Smooth muscle cell (in vitro differentiated cells): Measurements from ENCODE around the gene RFTN1. TPM values are rescaled to one million over a fixed set of nuclear protein-coding genes. Genes with fewer than 3 reads are reported as not detected.

Experiments
- DNase-seq: peaks from one replicate; lab custom pipeline; 2025; ENCODE audit not compliant: unreplicated experiment; lab: John Stamatoyannopoulos, UW
- H2AFZ ChIP-seq: fragments of 200-600 bp; sonication (generic); 2 replicates; pipeline ENCODE4 v1.6.0; 2016; ENCODE audit warnings: antibody characterized with exemption, low read depth, mild to moderate bottlenecking
- H3F3A ChIP-seq: fragments of 200-600 bp; sonication (generic); 2 replicates; pipeline ENCODE4 v1.6.0; 2017; ENCODE audit warnings: antibody characterized with exemption, low read depth
- H3K27ac ChIP-seq: fragments of 200-600 bp; sonication (generic); 2 replicates; pipeline ENCODE4 v1.5.1; 2016; ENCODE audit warnings: low read depth, mild to moderate bottlenecking
- H3K27me3 ChIP-seq: fragments of 200-600 bp; sonication (generic); 2 replicates; pipeline ENCODE4 v1.6.1; 2016; ENCODE audit warnings: low read depth, mild to moderate bottlenecking
- H3K36me3 ChIP-seq: fragments of 200-600 bp; sonication (generic); 2 replicates; pipeline ENCODE4 v1.5.1; 2016; ENCODE audit warnings: low read depth
- H3K4me1 ChIP-seq: fragments of 200-600 bp; sonication (generic); 2 replicates; pipeline ENCODE4 v1.5.1; 2016; ENCODE audit warnings: low read depth
- H3K4me2 ChIP-seq: fragments of 200-600 bp; sonication (generic); 2 replicates; pipeline ENCODE4 v1.6.0; 2016; ENCODE audit warnings: mild to moderate bottlenecking
- H3K4me3 ChIP-seq: fragments of 200-600 bp; sonication (generic); 2 replicates; pipeline ENCODE4 v1.5.1; 2016; ENCODE audit warnings: mild to moderate bottlenecking
- H3K79me2 ChIP-seq: fragments of 200-600 bp; sonication (generic); 2 replicates; pipeline ENCODE4 v1.6.0; 2016; ENCODE audit warnings: low read depth, mild to moderate bottlenecking
- H3K9ac ChIP-seq: fragments of 200-600 bp; sonication (generic); 2 replicates; pipeline ENCODE4 v1.6.0; 2016; ENCODE audit warnings: low read depth
- H3K9me3 ChIP-seq: fragments of 200-600 bp; sonication (generic); replicated peaks from 2 replicates; pipeline ENCODE4 v1.5.1; 2016; ENCODE audit warnings: low read depth
- H4K20me1 ChIP-seq: fragments of 200-600 bp; sonication (generic); 2 replicates; pipeline ENCODE4 v1.6.0; 2016; ENCODE audit warnings: low read depth
- WGBS: methylation state at CpG from one replicate; pipeline ENCODE4 v1.1.7; 2016; ENCODE audit warnings: low lambda C conversion rate; 5-methylcytosine and 5-hydroxymethylcytosine counted together
- polyA plus RNA-seq: library from polyadenylated mRNA; unstranded; fragments of >200 nt; fragmentation: Nextera tagmentation; extraction: Ambion mirVana; gene quantifications from 2 replicates; pipeline ENCODE4 v1.2.1, GENCODE V29; 2016
- total RNA-seq: library from RNA; depleted of rRNA; stranded (reverse); fragments of >200 nt; gene quantifications from 2 replicates; pipeline ENCODE4 v1.2.3, GENCODE V29; 2014
- TF ChIP-seq, protein P1 (sequence below): fragments of 200-600 bp; sonication (generic); IDR thresholded peaks from 2 replicates; pipeline ENCODE4 v1.5.1; 2017; ENCODE audit warnings: borderline replicate concordance, mild to moderate bottlenecking, antibody characterized with exemption; ENCODE audit not compliant: insufficient read depth, poor library complexity, severe bottlenecking

The RFTN1 gene
- total and polyA plus RNA-seq, 2 experiments from 2014 or later, result 21.7 to 35.6 TPM

DNA sequence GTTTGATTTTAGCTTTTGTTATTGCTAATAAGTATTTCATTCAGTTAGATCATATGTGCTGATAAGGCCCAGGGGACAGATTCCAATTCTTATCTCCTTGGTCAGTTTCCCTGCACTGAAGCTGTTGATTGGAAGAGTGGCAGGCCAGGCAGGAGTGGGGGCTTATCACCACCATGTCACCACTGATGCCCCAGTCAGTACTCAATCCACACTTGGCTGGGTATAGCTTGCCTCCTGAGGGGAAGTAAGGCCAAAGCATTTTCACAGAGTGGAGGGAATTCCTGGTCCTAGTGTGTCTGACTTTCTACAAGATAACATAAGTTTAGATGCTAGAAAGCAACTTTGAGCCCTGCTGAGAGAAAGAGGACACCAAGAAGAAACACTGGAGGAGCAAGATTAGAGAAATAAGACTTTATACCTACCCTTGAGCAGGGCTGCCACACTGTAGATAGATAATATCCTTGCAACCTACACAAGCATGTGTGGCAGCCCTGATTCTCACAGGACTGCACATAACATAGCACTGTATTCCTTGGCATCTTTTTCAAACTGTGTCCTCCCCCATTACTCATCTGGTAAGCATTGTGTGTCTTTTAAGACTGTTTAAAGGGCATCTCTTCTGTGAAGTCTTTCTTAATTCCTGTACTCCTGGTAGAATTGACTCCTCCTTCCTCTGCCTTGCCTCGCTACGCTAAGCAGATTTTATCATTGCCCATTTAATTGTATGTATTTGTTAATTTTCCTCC, 224.2 kb downstream of the RFTN1 start:
- Histone ChIP-seq H4K20me1 (no peaks in the 10 kb centered on the region), H2AFZ (no peak overlapping the region), H3K4me2 (no peak overlapping the region), H3K27me3 (no peaks in the 10 kb centered on the region), H3K36me3 (no peaks in the 10 kb centered on the region), H3K4me1 (no peaks in the 10 kb centered on the region), H3K9ac (no peak overlapping the region), H3K9me3 (no peaks in the 10 kb centered on the region), H3F3A (no peaks in the 10 kb centered on the region), H3K79me2 (no peaks in the 10 kb centered on the region), H3K4me3 (no peak overlapping the region), H3K27ac (no peak overlapping the region)
- no peak for DNase-seq
- 90% methylated on average over 2 of the region's 2 CpGs for WGBS
- TF ChIP-seq, protein P1, sequence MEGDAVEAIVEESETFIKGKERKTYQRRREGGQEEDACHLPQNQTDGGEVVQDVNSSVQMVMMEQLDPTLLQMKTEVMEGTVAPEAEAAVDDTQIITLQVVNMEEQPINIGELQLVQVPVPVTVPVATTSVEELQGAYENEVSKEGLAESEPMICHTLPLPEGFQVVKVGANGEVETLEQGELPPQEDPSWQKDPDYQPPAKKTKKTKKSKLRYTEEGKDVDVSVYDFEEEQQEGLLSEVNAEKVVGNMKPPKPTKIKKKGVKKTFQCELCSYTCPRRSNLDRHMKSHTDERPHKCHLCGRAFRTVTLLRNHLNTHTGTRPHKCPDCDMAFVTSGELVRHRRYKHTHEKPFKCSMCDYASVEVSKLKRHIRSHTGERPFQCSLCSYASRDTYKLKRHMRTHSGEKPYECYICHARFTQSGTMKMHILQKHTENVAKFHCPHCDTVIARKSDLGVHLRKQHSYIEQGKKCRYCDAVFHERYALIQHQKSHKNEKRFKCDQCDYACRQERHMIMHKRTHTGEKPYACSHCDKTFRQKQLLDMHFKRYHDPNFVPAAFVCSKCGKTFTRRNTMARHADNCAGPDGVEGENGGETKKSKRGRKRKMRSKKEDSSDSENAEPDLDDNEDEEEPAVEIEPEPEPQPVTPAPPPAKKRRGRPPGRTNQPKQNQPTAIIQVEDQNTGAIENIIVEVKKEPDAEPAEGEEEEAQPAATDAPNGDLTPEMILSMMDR, result no peak

DNA sequence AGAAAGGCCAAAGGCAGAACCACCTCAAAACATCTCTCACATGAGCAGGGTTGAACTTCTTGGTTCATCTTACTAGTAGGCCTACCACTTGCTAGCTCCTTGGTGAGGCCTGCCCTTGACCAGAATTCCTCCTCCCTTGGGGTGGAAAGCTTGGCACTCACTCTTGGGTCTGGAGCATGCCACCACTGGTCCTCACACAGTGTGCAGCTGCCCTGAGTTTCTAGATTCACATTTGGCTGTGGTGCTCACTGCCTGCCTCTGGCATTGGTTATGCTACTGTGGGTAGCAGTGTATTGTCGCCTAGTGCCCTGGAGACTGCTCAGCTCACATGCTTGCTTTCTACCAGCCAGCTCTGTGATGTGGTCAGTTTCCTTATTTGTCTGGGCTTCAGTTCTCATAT, 224.8 kb downstream of the RFTN1 start:
- Histone ChIP-seq H3K36me3 (no peaks in the 10 kb centered on the region), H3F3A (no peaks in the 10 kb centered on the region), H3K27ac (no peak overlapping the region)

DNA sequence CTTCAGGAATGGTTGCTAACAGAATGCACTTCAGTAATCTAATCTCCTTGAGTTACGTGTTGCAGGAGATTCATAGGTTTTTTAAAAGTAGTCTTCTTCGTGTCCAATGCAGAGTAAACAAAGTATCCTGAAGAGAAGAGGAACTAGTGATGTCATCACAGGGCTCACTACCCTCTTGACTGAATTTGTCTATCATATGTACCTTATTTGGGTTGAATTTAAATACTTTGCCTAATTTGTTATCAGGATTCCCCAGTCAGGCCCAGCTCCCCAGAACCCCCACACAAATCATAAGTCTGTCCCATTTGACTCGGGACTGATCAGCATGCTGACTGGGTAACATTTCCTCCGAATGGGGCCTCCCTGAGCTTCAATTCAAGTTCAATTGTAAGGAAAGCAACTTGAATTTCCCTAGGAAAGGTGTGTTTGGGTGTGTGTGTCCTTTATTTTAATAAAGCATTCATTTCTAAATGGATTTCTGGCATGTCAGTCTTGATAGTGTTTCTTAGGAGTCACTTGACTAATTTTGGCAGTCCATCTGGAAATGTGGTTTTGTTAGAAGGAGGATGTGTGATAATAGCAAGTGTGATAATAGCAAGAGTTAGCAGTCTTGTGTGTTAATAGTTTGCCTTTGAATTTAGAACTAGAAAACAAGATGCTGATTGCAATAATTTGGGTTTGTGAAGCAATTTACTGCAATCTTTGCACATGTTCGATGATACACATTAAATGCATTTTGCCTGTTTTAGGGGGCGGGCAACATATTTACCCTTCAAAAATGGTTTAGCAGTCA, 226.6 kb downstream of the RFTN1 start:
- no peaks in the 10 kb centered on the region for H3K9me3 ChIP-seq
- WGBS, result 77% methylated on average over 6 of the region's 6 CpGs
- H3K27me3 ChIP-seq, result no peaks in the 10 kb centered on the region
- H2AFZ ChIP-seq, result no peak overlapping the region
- no peak for DNase-seq
- H3K4me1 ChIP-seq, result no peaks in the 10 kb centered on the region
- H3K36me3 ChIP-seq, result no peaks in the 10 kb centered on the region
- TF ChIP-seq, protein P1, result no peak
- H3K4me2 ChIP-seq, result no peak overlapping the region
- H3F3A ChIP-seq, result no peaks in the 10 kb centered on the region
- H3K79me2 ChIP-seq, result no peaks in the 10 kb centered on the region
- no peak overlapping the region for H3K27ac ChIP-seq
- no peak overlapping the region for H3K4me3 ChIP-seq
- H3K9ac ChIP-seq, result no peak overlapping the region
- H4K20me1 ChIP-seq, result no peaks in the 10 kb centered on the region

More for the DNA sequence above, 224.8 kb downstream of the RFTN1 start:
- 86% methylated on average over 1 of the region's 1 CpG for WGBS
- Histone ChIP-seq H3K27me3 (no peaks in the 10 kb centered on the region), H3K4me3 (no peak overlapping the region), H4K20me1 (no peaks in the 10 kb centered on the region), H2AFZ (no peak overlapping the region), H3K9me3 (no peaks in the 10 kb centered on the region), H3K4me2 (no peak overlapping the region), H3K4me1 (no peaks in the 10 kb centered on the region), H3K9ac (no peak overlapping the region), H3K79me2 (no peaks in the 10 kb centered on the region)
- TF ChIP-seq, protein P1, result no peak
- DNase-seq, result no peak
